Coronary artery (tissue), 2 donors: ENCODE results near the gene MB21D2.

Source experiments
- DNase-seq: peaks from one replicate; pipeline ENCODE4 v3.0.0-alpha.2; 2017; ENCODE audit warnings: low spot score
- H3K27ac ChIP-seq, 2 donors: fragments of 200-600 bp; sonication (generic); one replicate each; pipeline ENCODE4 v1.5.1; 2016 to 2019
- H3K4me3 ChIP-seq: fragments of 200-600 bp; sonication (generic); 2 replicates; pipeline ENCODE4 v1.5.1; 2016; ENCODE audit warnings: mild to moderate bottlenecking, moderate library complexity
- CTCF ChIP-seq: fragments of 200-600 bp; sonication (generic); IDR thresholded peaks from one replicate; pipeline ENCODE4 v1.5.1; 2019; ENCODE audit warnings: antibody characterized with exemption

The MB21D2 gene

GRCh38 chr3:192862408-192863090 lies 55.1 kb downstream of the MB21D2 start:
- Histone ChIP-seq H3K4me3 (no peak overlapping the region), H3K27ac (no peak overlapping the region)
- no peak for DNase-seq
- TF ChIP-seq CTCF, result no peak

DNA sequence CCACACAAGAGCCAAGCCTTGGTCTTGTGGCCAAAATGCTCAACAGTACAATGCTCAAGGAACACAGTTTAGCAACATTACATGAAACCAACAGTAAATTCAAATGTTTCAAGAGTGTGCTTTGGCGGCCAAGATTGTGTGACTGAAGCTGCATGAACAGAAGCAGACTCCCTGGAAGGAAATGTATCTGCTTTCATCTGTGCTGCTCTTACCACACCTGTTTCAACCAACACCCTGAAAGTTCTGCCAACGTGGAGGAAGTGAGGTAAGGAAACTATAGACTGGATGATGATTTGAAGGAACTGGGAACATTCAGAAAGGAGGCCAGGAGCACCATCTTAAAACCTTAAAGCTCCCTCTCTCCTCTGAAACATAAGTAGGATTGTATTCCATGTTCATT lies 55.7 kb downstream of the MB21D2 start:
- no peak overlapping the region for H3K4me3 ChIP-seq
- DNase-seq, result no peak
- TF ChIP-seq CTCF, result no peak
- H3K27ac ChIP-seq, result no peak overlapping the region

GRCh38 chr3:192860454-192860853 lies 57.2 kb downstream of the MB21D2 start:
- TF ChIP-seq CTCF, result no peak
- DNase-seq, result no peak
- Histone ChIP-seq H3K4me3 (no peak overlapping the region), H3K27ac (no peak overlapping the region)

DNA sequence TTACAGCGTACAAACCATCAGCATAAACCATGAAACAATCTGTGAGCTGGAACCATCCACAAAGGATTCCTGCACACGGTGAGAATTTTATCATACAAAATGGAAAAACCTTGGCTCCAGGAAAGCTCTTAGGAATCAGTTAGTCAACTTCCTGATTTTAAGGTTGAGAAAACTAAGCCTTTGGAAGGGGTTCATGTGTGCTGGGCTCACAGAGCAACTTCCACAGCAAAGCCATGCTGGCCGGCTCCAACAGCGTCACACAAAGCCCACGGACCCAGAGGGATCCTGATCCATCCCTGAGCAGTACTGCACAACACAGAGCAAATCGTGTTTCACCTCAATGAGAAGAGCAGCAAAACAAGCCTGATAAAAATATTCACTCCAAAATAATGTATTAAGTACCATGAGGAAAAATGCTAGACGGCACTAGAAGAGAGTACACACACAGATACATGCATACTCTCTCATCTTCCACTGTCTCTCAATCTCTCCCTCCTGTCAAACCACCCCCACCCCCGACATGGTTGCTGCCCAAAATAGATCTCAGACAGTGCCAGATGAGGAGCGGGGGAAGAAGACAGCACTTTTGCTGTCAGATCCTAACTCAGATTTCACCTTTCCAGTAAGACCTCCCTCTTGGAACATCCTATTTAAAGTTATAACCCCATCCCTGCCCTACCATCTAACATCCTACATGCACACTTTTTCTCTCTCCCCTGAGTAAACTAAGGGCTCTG lies 58.6 kb downstream of the MB21D2 start:
- H3K27ac ChIP-seq, result no peak overlapping the region
- no peak overlapping the region for H3K4me3 ChIP-seq
- DNase-seq, result no peak
- TF ChIP-seq CTCF, result no peak

GRCh38 chr3:192857260-192857661 lies 60.4 kb downstream of the MB21D2 start:
- Histone ChIP-seq H3K27ac (no peak overlapping the region), H3K4me3 (no peak overlapping the region)
- TF ChIP-seq CTCF, result no peak
- DNase-seq, result no peak

DNA sequence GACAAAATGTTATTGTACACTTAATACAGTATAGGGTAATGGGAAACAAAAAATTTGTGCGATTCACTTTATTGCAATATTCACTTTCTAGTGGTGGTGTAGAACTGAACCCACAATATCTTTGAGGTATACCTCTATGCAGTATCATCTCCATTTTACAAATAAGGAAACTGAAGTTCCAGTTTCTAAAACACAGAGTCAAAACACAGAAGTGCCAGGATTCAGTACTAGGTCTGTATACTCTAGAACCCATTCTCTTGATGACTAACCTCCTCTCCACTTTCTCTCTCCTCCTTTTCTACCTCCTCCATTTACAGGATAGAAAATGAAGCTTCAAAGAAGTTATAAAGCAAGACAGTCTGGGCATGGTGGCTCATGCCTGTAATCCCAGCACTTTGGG lies 62.2 kb downstream of the MB21D2 start:
- no peak overlapping the region for H3K27ac ChIP-seq
- no peak for TF ChIP-seq CTCF
- DNase-seq, result no peak
- H3K4me3 ChIP-seq, result no peak overlapping the region

DNA sequence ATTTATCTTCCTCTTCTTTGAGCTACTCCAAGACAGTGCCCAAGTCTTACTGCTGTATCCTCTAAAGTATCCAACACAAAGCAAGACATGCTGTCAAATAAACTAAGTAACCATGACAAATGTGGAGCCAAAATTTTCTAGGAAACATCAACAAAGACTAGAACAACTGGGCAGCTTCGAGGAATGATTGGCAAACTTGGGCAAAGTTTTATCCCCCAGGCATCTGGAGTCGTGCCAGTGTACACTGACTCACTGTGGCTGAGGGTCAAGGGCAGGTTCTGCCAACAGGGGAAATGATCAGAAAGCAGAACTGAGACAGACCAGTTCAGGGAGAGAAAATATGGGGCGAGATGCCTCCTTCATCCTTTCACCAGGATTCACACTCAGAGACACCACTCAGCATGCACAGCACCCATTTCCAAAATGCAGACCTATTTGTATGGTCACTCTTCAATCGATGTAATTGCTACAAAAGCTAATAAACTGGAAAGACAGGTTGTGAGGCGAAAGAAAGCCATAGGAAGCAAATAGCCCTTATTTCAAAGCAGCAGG lies 65.8 kb downstream of the MB21D2 start:
- TF ChIP-seq CTCF, result no peak
- DNase-seq, result no peak
- no peak overlapping the region for H3K4me3 ChIP-seq
- H3K27ac ChIP-seq, result no peak overlapping the region
